Loucy (cell line): Measurements from ENCODE around the gene C1orf35.

Experiments
- H2AFZ ChIP-seq: fragments of 200-600 bp; sonication (generic); 2 replicates; pipeline ENCODE4 v1.6.0; 2016; ENCODE audit warnings: antibody characterized with exemption, mild to moderate bottlenecking, low read length, moderate library complexity
- H3F3A ChIP-seq: fragments of 200-600 bp; 2 replicates; pipeline ENCODE4 v1.6.0; 2016; ENCODE audit warnings: antibody characterized with exemption, low read depth, mild to moderate bottlenecking
- H3K27me3 ChIP-seq: fragments of 200-600 bp; sonication (generic); 2 replicates; pipeline ENCODE4 v1.6.1; 2014; ENCODE audit warnings: low read length, mild to moderate bottlenecking; ENCODE audit not compliant: insufficient read depth, poor library complexity, severe bottlenecking
- H3K36me3 ChIP-seq: fragments of 200-600 bp; sonication (generic); 2 replicates; pipeline ENCODE4 v1.6.1; 2016; ENCODE audit warnings: low read length; ENCODE audit not compliant: insufficient read depth
- H3K4me1 ChIP-seq: fragments of 200-600 bp; sonication (generic); 2 replicates; pipeline ENCODE4 v1.5.1; 2014; ENCODE audit warnings: low read length, mild to moderate bottlenecking; ENCODE audit not compliant: insufficient read depth, poor library complexity, severe bottlenecking
- H3K4me2 ChIP-seq: fragments of 200-600 bp; sonication (generic); 2 replicates; pipeline ENCODE4 v1.6.0; 2014; ENCODE audit warnings: antibody characterized with exemption, low read length, low read depth, mild to moderate bottlenecking; ENCODE audit not compliant: poor library complexity, severe bottlenecking
- H3K4me3 ChIP-seq: fragments of 200-600 bp; sonication (generic); 2 replicates; pipeline ENCODE4 v1.5.1; 2014; ENCODE audit warnings: low read length, mild to moderate bottlenecking, mixed read lengths; ENCODE audit not compliant: poor library complexity, severe bottlenecking
- H3K79me2 ChIP-seq: fragments of 200-600 bp; sonication (generic); 2 replicates; pipeline ENCODE4 v1.6.1; 2014; ENCODE audit warnings: low read length; ENCODE audit not compliant: insufficient read depth
- H3K9ac ChIP-seq: fragments of 200-600 bp; sonication (generic); 2 replicates; pipeline ENCODE4 v1.6.0; 2014; ENCODE audit warnings: mild to moderate bottlenecking, low read depth, low read length, moderate library complexity; ENCODE audit not compliant: poor library complexity, severe bottlenecking
- H3K9me2 ChIP-seq: fragments of 200-600 bp; sonication (generic); replicated peaks from 2 replicates; pipeline ENCODE4 v1.6.1; 2016; ENCODE audit warnings: low read depth, low read length, mixed read lengths
- H3K9me3 ChIP-seq: fragments of 200-600 bp; sonication (generic); 2 replicates; pipeline ENCODE4 v1.6.1; 2014; ENCODE audit warnings: mild to moderate bottlenecking, antibody characterized with exemption, low read length, low read depth; ENCODE audit not compliant: insufficient read depth
- H4K20me1 ChIP-seq: fragments of 200-600 bp; sonication (generic); 2 replicates; pipeline ENCODE4 v1.6.0; 2014; ENCODE audit warnings: antibody characterized with exemption, low read length, mild to moderate bottlenecking; ENCODE audit not compliant: insufficient read depth, poor library complexity, severe bottlenecking
- CTCF ChIP-seq: fragments of 200-600 bp; sonication (generic); conservative IDR thresholded peaks from 2 replicates; pipeline ENCODE4 v1.5.1; 2014; ENCODE audit warnings: mild to moderate bottlenecking, antibody characterized with exemption, low read length
- EZH2phosphoT487 ChIP-seq: fragments of 200-600 bp; IDR thresholded peaks from 2 replicates; pipeline ENCODE4 v1.6.1; 2018; ENCODE audit warnings: antibody characterized with exemption, mild to moderate bottlenecking, moderate library complexity, borderline replicate concordance

Gene C1orf35

DNA sequence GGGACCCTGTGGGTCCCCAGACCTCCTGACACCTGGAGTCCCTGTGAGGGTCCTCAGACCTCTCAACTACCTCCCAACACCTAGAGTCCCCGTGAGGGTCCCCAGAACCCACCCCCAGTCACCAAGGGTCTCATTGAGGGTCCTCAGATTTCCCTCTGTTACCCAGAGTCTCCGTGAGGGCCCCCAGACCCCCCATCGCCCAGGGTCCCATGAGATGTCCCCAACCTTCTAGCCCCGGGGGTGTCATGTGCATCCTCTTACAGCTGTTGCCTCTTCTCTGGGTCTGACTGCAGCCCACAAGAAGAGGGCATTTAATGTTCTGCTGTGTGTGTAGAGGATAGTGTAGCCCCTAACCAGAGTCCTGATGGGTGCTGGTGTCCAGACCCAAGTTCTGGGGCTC, 44.6 kb upstream of the C1orf35 start:
- Histone ChIP-seq H3K4me2 (no peak overlapping the region), H3K36me3 (peaks cover 15% of the 10 kb centered on the region; the same call in 1 of the 2 replicates), H3K27me3 (no peaks in the 10 kb centered on the region), H3K4me3 (no peak overlapping the region), H3F3A (no peaks in the 10 kb centered on the region), H3K79me2 (peaks cover 46% of the 10 kb centered on the region), H3K4me1 (peaks cover 20% of the 10 kb centered on the region), H3K9ac (no peak overlapping the region), H2AFZ (no peak overlapping the region), H4K20me1 (peaks cover 44% of the 10 kb centered on the region), H3K9me2 (no peaks in the 10 kb centered on the region), H3K9me3 (no peaks in the 10 kb centered on the region)
- no peak for TF ChIP-seq CTCF

DNA sequence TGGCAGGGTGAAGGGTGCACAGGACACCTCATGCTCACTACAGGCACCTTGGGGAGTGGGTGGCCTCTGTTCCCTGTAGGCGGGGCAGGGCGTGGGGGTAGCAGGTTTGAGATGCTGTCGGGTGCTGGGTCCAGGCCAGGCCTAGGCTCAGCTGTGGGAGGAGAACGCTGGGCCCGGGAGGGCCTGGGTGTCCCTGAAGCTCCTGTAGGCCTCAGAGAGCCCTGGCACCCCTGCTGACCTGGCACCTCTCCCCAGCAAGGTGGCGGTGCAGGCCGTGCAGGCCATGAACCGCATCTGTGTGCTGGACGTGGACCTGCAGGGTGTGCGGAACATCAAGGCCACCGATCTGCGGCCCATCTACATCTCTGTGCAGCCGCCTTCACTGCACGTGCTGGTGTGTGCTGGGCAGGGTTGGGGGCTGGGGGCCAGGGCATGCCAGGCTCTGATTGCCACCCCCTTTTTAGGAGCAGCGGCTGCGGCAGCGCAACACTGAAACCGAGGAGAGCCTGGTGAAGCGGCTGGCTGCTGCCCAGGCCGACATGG, 44.1 kb upstream of the C1orf35 start:
- Histone ChIP-seq H2AFZ (no peak overlapping the region), H3K4me3 (no peak overlapping the region), H3K9ac (no peak overlapping the region), H3F3A (no peaks in the 10 kb centered on the region), H3K36me3 (peaks cover 15% of the 10 kb centered on the region; the same call in 1 of the 2 replicates), H3K4me1 (peaks cover 26% of the 10 kb centered on the region), H3K27me3 (no peaks in the 10 kb centered on the region), H3K4me2 (no peak overlapping the region), H3K79me2 (peaks cover 52% of the 10 kb centered on the region), H4K20me1 (peaks cover 49% of the 10 kb centered on the region), H3K9me3 (no peaks in the 10 kb centered on the region), H3K9me2 (no peaks in the 10 kb centered on the region)
- no peak for TF ChIP-seq CTCF

- no peaks in the 10 kb centered on the region for H3K9me2 ChIP-seq
- no peak overlapping the region for H3K4me3 ChIP-seq
- TF ChIP-seq CTCF (no peak), EZH2phosphoT487 (no peak)
- peaks cover 32% of the 10 kb centered on the region for H3K4me1 ChIP-seq
- no peaks in the 10 kb centered on the region for H3K27me3 ChIP-seq
- no peak overlapping the region for H3K9ac ChIP-seq
- no peaks in the 10 kb centered on the region for H3K9me3 ChIP-seq
- H3F3A ChIP-seq, result no peaks in the 10 kb centered on the region
- peaks cover 55% of the 10 kb centered on the region for H4K20me1 ChIP-seq
- peaks cover 58% of the 10 kb centered on the region for H3K79me2 ChIP-seq
- no peak overlapping the region for H2AFZ ChIP-seq
- H3K36me3 ChIP-seq, result peaks cover 15% of the 10 kb centered on the region; the same call in 1 of the 2 replicates
- no peak overlapping the region for H3K4me2 ChIP-seq
Measured at GRCh38 chr1:228146417-228147150, 43.5 kb upstream of the C1orf35 start.
